ENCODE data around the gene IGSF8. TPM values are rescaled to one million over a fixed set of nuclear protein-coding genes. Genes with fewer than 3 reads are reported as not detected.

IGSF8 gene
- total and polyA plus RNA-seq, 5 donors from 2014 or later = 33.9 to 45.5 (median 41.3) TPM

GRCh38 chr1:160081261-160081936 lies 17.0 kb downstream of the IGSF8 start, which contains the start of gene KCNJ9:
KCNJ9 (plus strand) TSS chr1:160081538; CDS start chr1:160084031, 2,493 bp downstream.
- Mint-ChIP-seq H3K27ac (no peak within 1 kb of the TSS), H3K27me3 (peaks cover 62% of the 10 kb centered on the region), H3K9me3 (peaks cover 0 to 2% (median 0%) of the 10 kb centered on the region in 7 donors), H3K4me1 (peaks cover 0 to 23% (median 8%) of the 10 kb centered on the region in 4 donors), H3K4me3 (peak within 1 kb of the TSS in 1 of 4 donors; percentile 48), H3K36me3 (peaks cover 9% of the 10 kb centered on the region)
- H3K27me3 ChIP-seq (ENCODE audit: control insufficient read depth, insufficient read depth, low read length) = peaks cover 35% of the 10 kb centered on the region
- DNase-seq = no peak
- no peak within 1 kb of the TSS for H3K27ac ChIP-seq (ENCODE audit: insufficient read depth, low read length, poor library complexity, severe bottlenecking)
- no peaks in the 10 kb centered on the region for H3K36me3 ChIP-seq (ENCODE audit: control insufficient read depth, insufficient read depth, low read length)
- ATAC-seq (ENCODE audit: low read depth in 2 of 2) = no peak
- H3K9me3 ChIP-seq (ENCODE audit: control insufficient read depth in 2 of 2, low read length in 2 of 2) = no peaks in the 10 kb centered on the region
- H3K4me1 ChIP-seq (ENCODE audit: control insufficient read depth, insufficient read depth, low read length, poor library complexity, severe bottlenecking) = peaks cover 11% of the 10 kb centered on the region
- H3K4me3 ChIP-seq (ENCODE audit: low read depth, low read length) = no peak within 1 kb of the TSS

GRCh38 chr1:160080381-160081100 lies 17.9 kb downstream of the IGSF8 start:
- ATAC-seq (ENCODE audit: low read depth in 2 of 2) = no peak
- no peak for DNase-seq
- Mint-ChIP-seq H3K27me3 (peaks cover 60% of the 10 kb centered on the region), H3K9me3 (peaks cover 0 to 3% (median 0%) of the 10 kb centered on the region in 7 donors), H3K27ac (no peak overlapping the region), H3K4me1 (peaks cover 0 to 16% (median 4%) of the 10 kb centered on the region in 4 donors), H3K36me3 (peaks cover 2% of the 10 kb centered on the region), H3K4me3 (no peak overlapping the region)
- Histone ChIP-seq H3K9me3 (ENCODE audit: control insufficient read depth in 2 of 2, low read length in 2 of 2) (no peaks in the 10 kb centered on the region), H3K36me3 (ENCODE audit: control insufficient read depth, insufficient read depth, low read length) (no peaks in the 10 kb centered on the region), H3K4me1 (ENCODE audit: control insufficient read depth, insufficient read depth, low read length, poor library complexity, severe bottlenecking) (peaks cover 11% of the 10 kb centered on the region), H3K27me3 (ENCODE audit: control insufficient read depth, insufficient read depth, low read length) (peaks cover 39% of the 10 kb centered on the region), H3K27ac (ENCODE audit: insufficient read depth, low read length, poor library complexity, severe bottlenecking) (no peak overlapping the region), H3K4me3 (ENCODE audit: low read depth, low read length) (no peak overlapping the region)

DNA sequence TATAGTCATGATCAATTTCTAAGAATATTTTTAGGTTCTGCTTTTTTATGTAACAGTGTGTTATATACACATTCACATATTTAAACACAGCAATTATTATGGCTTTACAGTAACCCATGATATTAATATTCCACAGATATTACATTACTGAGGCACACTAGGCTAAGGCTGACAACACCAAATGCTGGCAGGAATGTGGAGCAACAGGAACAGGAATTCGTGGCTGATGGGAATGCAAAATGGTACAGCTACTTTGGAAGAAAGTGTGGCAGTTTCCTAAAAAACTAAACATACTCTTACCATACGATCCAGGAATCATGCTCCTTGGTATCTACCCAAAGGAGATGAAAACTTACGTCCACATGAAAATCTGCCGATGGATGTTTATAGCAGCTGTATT lies 19.0 kb downstream of the IGSF8 start:
- peaks cover 60% of the 10 kb centered on the region for H3K27me3 Mint-ChIP-seq
- H3K9me3 Mint-ChIP-seq = peaks cover 0 to 4% (median 0%) of the 10 kb centered on the region in 7 donors
- H3K36me3 Mint-ChIP-seq = no peaks in the 10 kb centered on the region
- ATAC-seq (ENCODE audit: low read depth in 2 of 2) (no peak), DNase-seq (no peak)
- H3K36me3 ChIP-seq (ENCODE audit: control insufficient read depth, insufficient read depth, low read length) = no peaks in the 10 kb centered on the region
- no peak overlapping the region for H3K4me3 ChIP-seq (ENCODE audit: low read depth, low read length)
- no peak overlapping the region for H3K4me3 Mint-ChIP-seq
- H3K9me3 ChIP-seq (ENCODE audit: control insufficient read depth in 2 of 2, low read length in 2 of 2) = no peaks in the 10 kb centered on the region
- H3K4me1 ChIP-seq (ENCODE audit: control insufficient read depth, insufficient read depth, low read length, poor library complexity, severe bottlenecking) = peaks cover 11% of the 10 kb centered on the region
- H3K27me3 ChIP-seq (ENCODE audit: control insufficient read depth, insufficient read depth, low read length) = peaks cover 39% of the 10 kb centered on the region
- peaks cover 0 to 9% (median 2%) of the 10 kb centered on the region in 4 donors for H3K4me1 Mint-ChIP-seq
- H3K27ac Mint-ChIP-seq = no peak overlapping the region
- no peak overlapping the region for H3K27ac ChIP-seq (ENCODE audit: insufficient read depth, low read length, poor library complexity, severe bottlenecking)

- Mint-ChIP-seq H3K36me3 (no peaks in the 10 kb centered on the region), H3K27me3 (peaks cover 65% of the 10 kb centered on the region), H3K4me1 (peaks cover 0 to 4% (median 2%) of the 10 kb centered on the region in 4 donors), H3K9me3 (peaks cover 0 to 4% (median 0%) of the 10 kb centered on the region in 7 donors), H3K27ac (no peak overlapping the region), H3K4me3 (no peak overlapping the region)
- Histone ChIP-seq H3K9me3 (ENCODE audit: control insufficient read depth in 2 of 2, low read length in 2 of 2) (no peaks in the 10 kb centered on the region), H3K27ac (ENCODE audit: insufficient read depth, low read length, poor library complexity, severe bottlenecking) (no peak overlapping the region), H3K27me3 (ENCODE audit: control insufficient read depth, insufficient read depth, low read length) (peaks cover 39% of the 10 kb centered on the region), H3K36me3 (ENCODE audit: control insufficient read depth, insufficient read depth, low read length) (no peaks in the 10 kb centered on the region), H3K4me3 (ENCODE audit: low read depth, low read length) (no peak overlapping the region), H3K4me1 (ENCODE audit: control insufficient read depth, insufficient read depth, low read length, poor library complexity, severe bottlenecking) (peaks cover 3% of the 10 kb centered on the region)
- DNase-seq (peak; percentile 24 to 63 (median 52)), ATAC-seq (ENCODE audit: low read depth in 2 of 2) (peak; percentile 59 to 76)
Observed at GRCh38 chr1:160078512-160079195, 19.8 kb downstream of the IGSF8 start.

- peaks cover 0 to 2% (median under 1%) of the 10 kb centered on the region in 4 donors for H3K4me1 Mint-ChIP-seq
- Histone ChIP-seq H3K27ac (ENCODE audit: insufficient read depth, low read length, poor library complexity, severe bottlenecking) (no peak overlapping the region), H3K4me3 (ENCODE audit: low read depth, low read length) (no peak overlapping the region), H3K4me1 (ENCODE audit: control insufficient read depth, insufficient read depth, low read length, poor library complexity, severe bottlenecking) (no peaks in the 10 kb centered on the region), H3K36me3 (ENCODE audit: control insufficient read depth, insufficient read depth, low read length) (no peaks in the 10 kb centered on the region), H3K9me3 (ENCODE audit: control insufficient read depth in 2 of 2, low read length in 2 of 2) (no peaks in the 10 kb centered on the region), H3K27me3 (ENCODE audit: control insufficient read depth, insufficient read depth, low read length) (peaks cover 41% of the 10 kb centered on the region)
- DNase-seq = no peak
- H3K27ac Mint-ChIP-seq = peak overlapping the region in 1 of 3 donors; percentile 64
- H3K36me3 Mint-ChIP-seq = no peaks in the 10 kb centered on the region
- peaks cover 65% of the 10 kb centered on the region for H3K27me3 Mint-ChIP-seq
- ATAC-seq (ENCODE audit: low read depth in 2 of 2) = no peak
- peaks cover 0 to 4% (median 0%) of the 10 kb centered on the region in 7 donors for H3K9me3 Mint-ChIP-seq
- H3K4me3 Mint-ChIP-seq = no peak overlapping the region
Observed at GRCh38 chr1:160077486-160077885, 20.9 kb downstream of the IGSF8 start.

DNA sequence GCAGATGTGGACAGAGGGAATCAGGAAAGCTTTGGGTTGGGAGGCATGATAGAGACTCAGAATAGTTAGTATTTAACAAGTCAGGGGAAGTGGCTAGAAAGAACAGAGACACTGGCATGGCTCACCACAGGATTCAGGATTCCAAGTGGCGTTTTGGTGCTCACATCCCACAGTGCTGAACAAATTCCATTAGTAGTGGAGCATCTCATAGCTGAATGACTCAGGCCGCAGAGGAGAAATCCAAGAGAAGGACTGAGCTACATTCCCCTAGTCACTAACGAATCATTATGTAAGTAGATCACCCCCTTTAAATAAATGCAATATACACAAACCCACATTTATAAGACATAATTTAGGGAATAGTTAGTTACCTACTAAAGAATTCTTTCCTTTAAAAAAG lies 22.1 kb downstream of the IGSF8 start:
- Histone ChIP-seq H3K27me3 (ENCODE audit: control insufficient read depth, insufficient read depth, low read length) (peaks cover 42% of the 10 kb centered on the region), H3K9me3 (ENCODE audit: control insufficient read depth in 2 of 2, low read length in 2 of 2) (no peaks in the 10 kb centered on the region), H3K36me3 (ENCODE audit: control insufficient read depth, insufficient read depth, low read length) (no peaks in the 10 kb centered on the region), H3K4me3 (ENCODE audit: low read depth, low read length) (no peak overlapping the region), H3K4me1 (ENCODE audit: control insufficient read depth, insufficient read depth, low read length, poor library complexity, severe bottlenecking) (no peaks in the 10 kb centered on the region), H3K27ac (ENCODE audit: insufficient read depth, low read length, poor library complexity, severe bottlenecking) (no peak overlapping the region)
- Mint-ChIP-seq H3K9me3 (peaks cover 0 to 4% (median 0%) of the 10 kb centered on the region in 7 donors), H3K27me3 (peaks cover 62% of the 10 kb centered on the region), H3K27ac (no peak overlapping the region), H3K36me3 (no peaks in the 10 kb centered on the region), H3K4me3 (no peak overlapping the region), H3K4me1 (peaks cover 0 to 2% (median under 1%) of the 10 kb centered on the region in 4 donors)
- DNase-seq = no peak
- ATAC-seq (ENCODE audit: low read depth in 2 of 2) = no peak

- Histone ChIP-seq H3K36me3 (ENCODE audit: control insufficient read depth, insufficient read depth, low read length) (no peaks in the 10 kb centered on the region), H3K4me3 (ENCODE audit: low read depth, low read length) (no peak overlapping the region), H3K4me1 (ENCODE audit: control insufficient read depth, insufficient read depth, low read length, poor library complexity, severe bottlenecking) (peaks cover 3% of the 10 kb centered on the region), H3K27me3 (ENCODE audit: control insufficient read depth, insufficient read depth, low read length) (peaks cover 43% of the 10 kb centered on the region), H3K27ac (ENCODE audit: insufficient read depth, low read length, poor library complexity, severe bottlenecking) (no peak overlapping the region), H3K9me3 (ENCODE audit: control insufficient read depth in 2 of 2, low read length in 2 of 2) (no peaks in the 10 kb centered on the region)
- no peak for ATAC-seq (ENCODE audit: low read depth in 2 of 2)
- H3K4me1 Mint-ChIP-seq = peaks cover 0 to 2% (median under 1%) of the 10 kb centered on the region in 4 donors
- H3K36me3 Mint-ChIP-seq = no peaks in the 10 kb centered on the region
- DNase-seq = no peak
- H3K9me3 Mint-ChIP-seq = peaks cover 0 to 4% (median 0%) of the 10 kb centered on the region in 7 donors
- peaks cover 61% of the 10 kb centered on the region for H3K27me3 Mint-ChIP-seq
- H3K27ac Mint-ChIP-seq = no peak overlapping the region
- H3K4me3 Mint-ChIP-seq = no peak overlapping the region
Observed at GRCh38 chr1:160075836-160076235, 22.6 kb downstream of the IGSF8 start.

Data from CD4-positive, CD25-positive, alpha-beta regulatory T cell (primary cell).